AG09309 (cell line): ENCODE data around the gene SOST.

Source experiments
- DNase-seq: peaks from one replicate; pipeline ENCODE4 v3.0.0-alpha.2; 2010; ENCODE audit warnings: low read depth
- H3K4me3 ChIP-seq: 2 replicates; pipeline ENCODE4 v1.5.1; 2011; ENCODE audit warnings: mild to moderate bottlenecking, low read depth, low read length, moderate library complexity; ENCODE audit not compliant: control insufficient read depth
- TF ChIP-seq, protein P1 (sequence below): IDR thresholded peaks from 2 replicates; pipeline ENCODE4 v1.5.1; 2011; ENCODE audit warnings: mild to moderate bottlenecking, low read depth, low read length, inconsistent platforms; ENCODE audit not compliant: insufficient read depth, control insufficient read depth; ENCODE audit errors: missing control alignments

SOST gene

GRCh38 chr17:43722269-43722619 lies 36.3 kb downstream of the SOST start:
- no peak overlapping the region for H3K4me3 ChIP-seq
- TF ChIP-seq, protein P1, sequence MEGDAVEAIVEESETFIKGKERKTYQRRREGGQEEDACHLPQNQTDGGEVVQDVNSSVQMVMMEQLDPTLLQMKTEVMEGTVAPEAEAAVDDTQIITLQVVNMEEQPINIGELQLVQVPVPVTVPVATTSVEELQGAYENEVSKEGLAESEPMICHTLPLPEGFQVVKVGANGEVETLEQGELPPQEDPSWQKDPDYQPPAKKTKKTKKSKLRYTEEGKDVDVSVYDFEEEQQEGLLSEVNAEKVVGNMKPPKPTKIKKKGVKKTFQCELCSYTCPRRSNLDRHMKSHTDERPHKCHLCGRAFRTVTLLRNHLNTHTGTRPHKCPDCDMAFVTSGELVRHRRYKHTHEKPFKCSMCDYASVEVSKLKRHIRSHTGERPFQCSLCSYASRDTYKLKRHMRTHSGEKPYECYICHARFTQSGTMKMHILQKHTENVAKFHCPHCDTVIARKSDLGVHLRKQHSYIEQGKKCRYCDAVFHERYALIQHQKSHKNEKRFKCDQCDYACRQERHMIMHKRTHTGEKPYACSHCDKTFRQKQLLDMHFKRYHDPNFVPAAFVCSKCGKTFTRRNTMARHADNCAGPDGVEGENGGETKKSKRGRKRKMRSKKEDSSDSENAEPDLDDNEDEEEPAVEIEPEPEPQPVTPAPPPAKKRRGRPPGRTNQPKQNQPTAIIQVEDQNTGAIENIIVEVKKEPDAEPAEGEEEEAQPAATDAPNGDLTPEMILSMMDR, result no peak
- no peak for DNase-seq

DNA sequence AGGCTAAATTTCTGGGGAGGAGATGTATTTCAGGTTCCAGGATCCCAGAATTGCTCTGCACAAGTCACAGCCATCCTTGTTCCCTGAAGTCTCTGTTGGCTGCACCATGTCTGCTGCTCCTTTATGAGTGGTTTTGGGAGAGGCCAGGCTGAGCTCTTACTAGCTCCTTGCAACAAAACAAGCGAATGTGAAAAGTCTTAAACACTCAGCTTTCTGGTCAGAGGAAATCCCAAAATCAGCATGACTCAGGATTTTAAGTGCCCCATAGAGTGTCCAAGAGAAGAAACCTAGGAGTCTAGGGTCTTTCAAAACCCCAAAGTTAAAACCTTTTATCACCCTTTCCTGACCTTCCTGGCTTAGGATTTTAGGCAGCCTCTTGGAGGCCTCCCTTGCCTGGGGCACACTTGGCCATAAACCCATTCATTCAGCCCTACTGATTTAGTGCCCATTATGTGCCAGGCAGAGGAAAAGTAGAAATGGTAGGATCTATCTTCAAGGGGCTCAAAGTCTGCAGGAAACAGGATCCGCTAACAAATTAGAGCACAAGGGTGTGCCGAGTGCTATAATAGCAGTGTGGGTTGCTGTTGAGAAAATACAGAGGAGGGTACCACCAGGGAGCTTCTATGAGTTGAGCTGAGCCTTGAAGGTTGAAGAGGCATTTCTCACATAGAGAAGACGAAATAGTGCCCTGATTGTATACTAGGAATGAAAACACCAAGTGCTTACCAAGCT lies 36.9 kb downstream of the SOST start:
- H3K4me3 ChIP-seq, result no peak overlapping the region
- DNase-seq, result no peak
- TF ChIP-seq, protein P1, result no peak

GRCh38 chr17:43720311-43721060 lies 38.1 kb downstream of the SOST start:
- no peak for DNase-seq
- TF ChIP-seq, protein P1, result no peak
- peak overlapping the region; percentile 49 for H3K4me3 ChIP-seq

DNA sequence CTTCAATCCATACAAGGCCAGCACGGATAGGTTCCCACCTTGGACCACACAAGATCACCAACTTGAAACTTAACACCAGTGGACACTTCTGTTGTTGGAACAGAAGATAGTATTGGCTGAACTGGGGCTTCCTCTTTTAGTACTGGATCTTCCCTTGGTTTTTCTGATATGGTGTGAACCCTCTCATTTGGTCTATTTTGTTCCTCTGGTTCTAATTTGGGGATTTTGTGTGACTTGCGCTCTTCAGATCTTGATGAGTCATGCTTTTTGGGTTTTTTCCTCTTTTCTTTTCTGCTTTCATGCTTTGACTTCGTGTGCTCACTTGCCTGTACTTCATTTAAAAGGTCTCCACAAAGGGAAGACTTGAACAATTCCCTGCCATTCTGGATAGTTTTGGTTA lies 39.0 kb downstream of the SOST start:
- no peak for DNase-seq
- H3K4me3 ChIP-seq, result no peak overlapping the region
- TF ChIP-seq, protein P1, result no peak

- TF ChIP-seq, protein P1, result no peak
- H3K4me3 ChIP-seq, result no peak overlapping the region
- no peak for DNase-seq
Observed at GRCh38 chr17:43718544-43718943, 40.0 kb downstream of the SOST start.

DNA sequence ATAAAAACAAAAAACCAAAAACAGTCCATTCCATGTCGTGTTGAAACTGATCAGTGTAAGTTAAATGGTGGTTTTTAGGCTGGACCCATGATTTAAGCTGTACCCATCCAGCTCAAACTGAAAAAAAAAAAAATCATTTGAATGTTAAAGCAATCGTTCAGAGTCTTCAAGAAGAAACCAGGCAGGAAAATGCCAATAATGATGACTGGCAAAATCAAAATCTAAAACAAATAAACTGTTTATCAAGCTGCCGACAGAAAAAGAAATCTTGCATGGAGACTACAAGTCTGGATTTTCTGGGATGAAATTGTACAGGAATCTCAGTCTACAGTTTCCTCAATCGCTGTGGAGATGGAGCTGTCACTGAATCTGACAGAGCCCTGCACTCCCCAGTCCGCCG lies 40.7 kb downstream of the SOST start:
- H3K4me3 ChIP-seq, result no peak overlapping the region
- TF ChIP-seq, protein P1, result no peak
- DNase-seq, result no peak
